Measurements from ENCODE around the gene KCTD2. TPM values are rescaled to one million over a fixed set of nuclear protein-coding genes. Genes with fewer than 3 reads are reported as not detected.

The KCTD2 gene
- total and polyA plus RNA-seq, 2 of the 13 experiments (the other 11 are each of a cell fraction or from before 2014, with no cell fraction given): 28.3 to 32.6 TPM

GRCh38 chr17:75012346-75013091 is 34.5 kb upstream of the KCTD2 start, which contains the start of gene MRPL58 (continued):
- TF ChIP-seq TERF1 (CRISPR knock-in tag; IDR thresholded peaks at IDR 0.05) (peak; percentile 90; the same call in 1 of the 2 replicates), NFE2 (CRISPR knock-in tag; IDR thresholded peaks at IDR 0.05) (no peak), MEIS2 (CRISPR knock-in tag; IDR thresholded peaks at IDR 0.05) (peak; percentile 97), RNF2 (conservative IDR thresholded peaks at IDR 0.05; ENCODE audit: low read depth) (peak; percentile 67; the same call in 1 of the 2 replicates), FOXP4 (CRISPR knock-in tag; IDR thresholded peaks at IDR 0.05) (peak; percentile 65), ZNF703 (CRISPR knock-in tag; IDR thresholded peaks at IDR 0.05; ENCODE audit: borderline replicate concordance) (peak; percentile 97; the same call in 1 of the 2 replicates), ZNF772 (CRISPR knock-in tag; IDR thresholded peaks at IDR 0.05) (peak; percentile 92; the same call in 1 of the 2 replicates), ZNF18 (CRISPR knock-in tag; IDR thresholded peaks at IDR 0.05; ENCODE audit: insufficient replicate concordance) (peak; percentile 94), PAF1 (CRISPR knock-in tag; IDR thresholded peaks at IDR 0.05) (no peak), PHF8 (CRISPR knock-in tag; IDR thresholded peaks at IDR 0.05) (peak; percentile 100), HES4 (CRISPR knock-in tag; IDR thresholded peaks at IDR 0.05; ENCODE audit: borderline replicate concordance) (no peak; the same call in 1 of the 2 replicates), ZBTB26 (CRISPR knock-in tag; IDR thresholded peaks at IDR 0.05; ENCODE audit: borderline replicate concordance) (peak; percentile 81), ZBTB21 (CRISPR knock-in tag; IDR thresholded peaks at IDR 0.05) (peak; percentile 75), POGK (CRISPR knock-in tag; conservative IDR thresholded peaks at IDR 0.05) (peak; percentile 98), ZNF790 (CRISPR knock-in tag; IDR thresholded peaks at IDR 0.05; ENCODE audit: borderline replicate concordance) (0 out of 2 replicates have a peak, but pooled peaks have one; percentile 81)

All from HepG2 (cell line).